NCI-H345 treated with DMSO at 0.1 percent for 48 hours (cell line): ENCODE measurements around the gene P2RY14.
"Not testable (repeated sequence)": the region's sequence is repeated elsewhere in the genome, so short reads cannot be mapped to it uniquely, and the experiment has no call there.

ENCODE experiments used
- DNase-seq: peaks from one replicate; lab custom pipeline; 2025; ENCODE audit not compliant: unreplicated experiment; lab: John Stamatoyannopoulos, UW

P2RY14 gene

DNA sequence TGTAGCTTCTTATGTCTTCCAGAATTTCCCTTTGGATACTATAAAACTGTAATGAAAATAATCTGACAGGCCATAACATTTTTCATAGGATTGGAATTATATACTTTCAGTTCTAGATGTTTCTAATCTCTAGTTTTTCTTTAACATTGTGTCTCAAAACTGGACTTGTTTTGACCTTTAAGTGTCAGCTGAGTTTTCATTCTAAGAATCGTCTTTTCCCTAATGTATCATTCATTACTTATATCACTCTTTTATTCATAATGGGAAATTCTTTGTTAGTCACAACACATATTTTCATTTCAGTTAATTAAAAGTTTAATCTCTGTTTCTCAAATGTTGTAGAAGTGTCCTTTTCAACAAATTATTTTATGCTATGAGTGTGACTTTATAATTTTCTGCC, 87.2 kb downstream of the P2RY14 start:
- DNase-seq = no peak

DNA sequence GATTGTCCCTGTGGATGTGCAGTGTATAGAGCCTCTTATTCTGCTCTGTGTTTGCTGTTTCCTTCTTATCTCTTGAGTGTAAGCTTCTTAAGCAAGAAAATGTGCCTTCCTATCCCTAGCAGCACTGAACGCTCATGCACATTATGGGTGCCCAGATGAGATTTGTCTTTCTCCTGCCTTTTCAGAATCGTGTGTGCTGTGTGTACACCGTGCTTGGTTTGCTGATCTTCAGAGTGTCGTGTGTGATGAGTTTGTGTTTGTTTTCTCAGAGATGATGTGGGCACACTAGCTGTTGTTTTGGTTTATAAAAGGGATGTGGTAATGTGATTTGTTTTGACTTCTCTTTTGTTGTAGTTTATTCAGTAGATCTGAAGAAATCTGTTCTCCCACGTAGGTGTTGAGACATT, 95.1 kb downstream of the P2RY14 start:
- no peak for DNase-seq

DNA sequence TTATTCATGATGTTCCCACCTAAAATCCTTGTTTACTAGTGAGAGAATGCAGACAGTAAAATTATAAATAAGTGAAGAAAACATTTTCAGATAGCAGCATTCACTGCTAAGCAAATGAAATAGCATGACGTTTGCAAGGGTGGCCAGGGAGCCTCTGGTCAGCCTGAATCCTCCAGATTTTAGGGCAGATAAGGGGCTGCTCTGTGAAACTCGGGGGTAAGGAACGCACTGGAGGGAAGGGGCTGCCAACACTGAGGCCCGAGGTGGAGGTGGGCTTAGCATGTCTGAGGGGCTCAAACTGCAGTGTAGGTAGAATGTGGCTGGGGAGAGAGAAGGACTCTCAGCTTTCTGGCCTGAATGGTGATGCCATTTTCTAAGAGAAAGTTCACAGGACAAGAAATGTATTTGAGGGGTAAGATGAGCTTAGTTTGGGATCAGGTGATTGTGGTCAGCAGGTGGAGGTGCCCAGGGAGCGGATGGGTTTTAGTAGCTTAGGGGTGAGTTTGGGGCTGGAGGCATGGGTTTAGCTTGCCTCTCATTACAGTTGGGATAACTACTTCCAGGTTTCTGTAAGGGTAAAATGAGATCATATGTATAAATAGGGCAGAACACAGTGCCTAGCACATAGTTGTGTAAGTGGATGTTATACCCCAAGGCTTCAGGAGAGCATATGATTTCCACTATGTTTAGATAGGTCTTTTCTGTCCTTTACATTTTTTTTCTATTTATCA, 95.8 kb downstream of the P2RY14 start:
- DNase-seq = no peak

DNA sequence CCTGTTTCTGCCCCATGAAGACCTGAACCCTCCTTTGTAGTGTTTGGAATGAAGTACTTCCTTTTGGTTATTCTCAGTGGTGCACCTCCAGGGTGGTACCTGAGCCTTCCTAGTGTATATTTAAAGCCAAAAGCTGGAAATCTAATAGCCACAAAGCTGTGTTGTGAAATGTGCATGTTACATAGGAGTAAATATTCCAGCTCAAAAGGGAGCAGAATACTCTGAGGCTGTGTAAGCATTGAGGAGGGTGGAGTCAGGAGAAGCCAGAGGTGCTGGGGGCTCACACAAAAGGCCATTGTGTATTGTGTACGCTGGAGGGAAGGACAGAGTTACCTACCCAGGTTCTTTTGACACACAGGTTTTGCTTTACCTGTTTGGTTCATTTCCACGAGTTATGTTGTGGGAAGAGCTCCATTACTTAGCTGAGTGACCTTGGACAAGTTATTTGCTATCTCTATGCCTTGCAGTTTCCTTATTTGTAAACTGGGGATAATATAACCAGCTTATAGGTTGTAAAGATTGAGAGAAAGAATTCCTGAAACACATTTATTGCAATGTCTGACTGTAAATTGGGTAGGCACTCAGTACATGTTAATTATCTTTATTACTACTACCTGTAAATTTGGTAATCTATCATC, 100.0 kb downstream of the P2RY14 start:
- DNase-seq = no peak

DNA sequence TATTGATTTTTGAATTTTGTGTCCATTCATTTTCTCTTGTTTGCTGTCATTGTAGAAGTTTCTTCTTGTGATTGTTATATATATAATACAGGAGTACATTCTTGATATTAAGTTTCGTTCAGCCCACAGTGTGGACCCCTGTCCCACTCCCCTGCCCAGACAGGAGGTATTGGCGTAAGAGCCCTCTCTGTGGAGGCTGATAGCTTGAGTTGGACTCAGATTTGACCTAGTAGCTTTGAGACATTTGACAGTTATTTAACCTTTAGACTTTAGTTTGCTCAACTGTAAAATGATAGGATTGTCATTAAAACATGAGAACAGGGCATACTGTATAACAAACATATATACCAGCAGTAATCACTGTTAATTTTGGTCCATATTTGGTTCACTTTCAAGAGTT, 102.4 kb downstream of the P2RY14 start:
- no peak for DNase-seq

DNA sequence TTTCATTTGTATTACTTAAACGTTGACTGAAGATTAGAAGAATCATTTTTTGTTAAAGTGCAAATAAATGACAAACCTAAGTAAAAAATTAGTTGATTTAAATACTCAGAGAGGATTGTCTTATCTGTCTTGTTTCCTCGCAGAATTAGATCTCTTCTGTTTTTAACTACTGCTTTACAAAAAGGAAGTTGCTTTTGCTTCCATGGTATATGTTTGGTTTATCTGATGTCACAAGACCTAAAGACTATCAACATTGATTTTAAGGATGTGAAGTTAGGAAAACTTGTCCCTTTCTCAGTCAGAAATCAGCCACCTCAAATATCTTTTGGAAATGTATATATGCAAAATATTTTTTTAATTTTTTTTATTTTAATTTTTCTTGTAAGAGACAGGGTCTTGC, 104.0 kb downstream of the P2RY14 start:
- DNase-seq = no peak

DNA sequence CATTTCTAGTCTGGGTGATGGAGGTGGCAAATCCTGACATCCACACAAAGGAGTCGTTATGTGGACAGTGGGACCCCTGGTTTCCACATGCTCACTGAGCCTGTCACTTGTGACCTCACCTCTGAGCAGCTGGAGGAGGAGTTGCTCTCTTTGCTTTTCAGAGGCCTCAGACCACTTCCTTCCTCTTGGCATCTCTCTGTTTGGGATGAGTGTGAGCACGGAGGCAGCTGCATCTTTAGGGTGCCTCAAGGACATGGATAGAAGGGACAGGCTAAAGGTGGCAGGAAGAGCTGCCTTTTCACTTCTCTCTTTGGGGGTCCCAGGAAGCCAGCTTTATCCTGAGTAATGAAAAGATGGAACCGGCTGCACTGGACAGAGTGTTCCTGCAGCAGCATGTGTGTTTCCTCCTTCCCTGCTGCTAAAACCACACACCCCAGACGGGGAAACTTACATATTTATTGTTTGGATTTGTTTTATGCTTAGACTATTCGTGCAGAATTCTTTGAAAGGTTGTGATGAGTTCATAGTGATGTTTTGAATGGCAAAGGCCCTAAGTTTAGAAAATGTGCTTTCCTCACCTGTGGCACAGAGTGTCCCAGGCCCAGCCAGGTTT, 107.1 kb downstream of the P2RY14 start:
- DNase-seq = no peak

DNA sequence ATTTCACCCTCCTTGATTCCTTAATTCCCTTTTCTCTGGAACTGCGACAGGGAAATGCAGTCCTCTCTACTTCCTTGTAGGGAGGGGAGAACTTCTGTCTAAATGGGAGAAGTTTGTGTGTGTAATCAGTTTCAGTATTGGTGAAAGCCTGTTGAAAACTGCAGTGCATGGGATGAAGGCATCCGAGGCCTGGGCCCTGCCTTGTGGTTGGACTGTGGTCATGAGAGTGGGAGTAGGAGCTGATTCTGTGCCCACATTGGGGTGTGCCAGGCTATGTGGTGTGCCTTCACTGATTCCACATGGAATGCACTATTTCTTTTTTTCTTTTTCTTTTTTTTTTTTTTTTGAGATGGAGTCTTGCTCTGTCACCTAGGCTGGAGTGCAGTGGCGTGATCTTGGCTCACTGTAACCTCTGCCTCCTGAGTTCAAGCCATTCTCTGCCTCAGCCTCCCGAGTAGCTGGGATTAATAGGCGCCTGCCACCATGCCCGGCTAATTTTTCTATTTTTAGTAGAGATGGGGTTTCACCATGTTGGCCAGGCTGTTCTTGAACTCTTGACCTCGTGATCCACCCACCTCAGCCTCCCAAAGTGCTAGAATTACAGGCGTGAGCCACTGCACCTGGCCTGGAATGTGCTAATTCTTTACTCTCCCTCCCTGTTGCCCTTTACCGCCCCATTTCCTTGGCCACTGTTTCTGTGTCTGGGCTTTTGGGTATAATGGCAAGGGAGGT, 108.2 kb downstream of the P2RY14 start:
- not testable (repeated sequence) for DNase-seq

DNA sequence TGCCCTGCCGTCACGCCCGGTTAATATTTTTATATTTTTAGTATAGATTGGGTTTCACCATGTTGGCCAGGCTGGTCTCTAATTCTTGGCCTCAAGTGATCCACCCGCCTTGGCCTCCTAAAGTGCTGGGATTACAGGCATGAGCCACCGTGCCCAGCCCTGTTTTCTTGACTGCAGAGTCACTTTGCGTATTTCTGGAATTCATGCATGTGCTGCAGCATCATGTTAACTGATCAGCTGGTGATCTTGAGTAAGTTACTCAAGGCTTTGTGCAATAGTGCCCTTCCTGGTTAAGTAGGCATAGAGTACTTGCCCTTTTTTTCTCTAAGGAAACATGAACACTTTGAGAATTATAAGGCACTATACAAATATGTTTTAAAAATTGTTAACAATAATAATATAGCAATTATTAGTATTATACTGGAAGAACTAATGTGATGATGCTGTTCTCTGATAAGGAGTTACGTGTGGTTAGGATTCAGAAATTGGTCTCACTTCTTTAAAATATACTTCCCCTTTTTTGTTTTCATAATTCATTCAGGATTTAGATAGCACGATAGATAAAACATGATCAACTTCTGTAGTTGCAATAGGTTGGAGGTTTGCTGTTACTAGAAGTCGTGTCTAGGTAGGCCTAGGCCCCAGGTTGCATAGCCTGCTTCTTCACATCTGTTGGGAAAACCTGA, 108.9 kb downstream of the P2RY14 start:
- DNase-seq = no peak

DNA sequence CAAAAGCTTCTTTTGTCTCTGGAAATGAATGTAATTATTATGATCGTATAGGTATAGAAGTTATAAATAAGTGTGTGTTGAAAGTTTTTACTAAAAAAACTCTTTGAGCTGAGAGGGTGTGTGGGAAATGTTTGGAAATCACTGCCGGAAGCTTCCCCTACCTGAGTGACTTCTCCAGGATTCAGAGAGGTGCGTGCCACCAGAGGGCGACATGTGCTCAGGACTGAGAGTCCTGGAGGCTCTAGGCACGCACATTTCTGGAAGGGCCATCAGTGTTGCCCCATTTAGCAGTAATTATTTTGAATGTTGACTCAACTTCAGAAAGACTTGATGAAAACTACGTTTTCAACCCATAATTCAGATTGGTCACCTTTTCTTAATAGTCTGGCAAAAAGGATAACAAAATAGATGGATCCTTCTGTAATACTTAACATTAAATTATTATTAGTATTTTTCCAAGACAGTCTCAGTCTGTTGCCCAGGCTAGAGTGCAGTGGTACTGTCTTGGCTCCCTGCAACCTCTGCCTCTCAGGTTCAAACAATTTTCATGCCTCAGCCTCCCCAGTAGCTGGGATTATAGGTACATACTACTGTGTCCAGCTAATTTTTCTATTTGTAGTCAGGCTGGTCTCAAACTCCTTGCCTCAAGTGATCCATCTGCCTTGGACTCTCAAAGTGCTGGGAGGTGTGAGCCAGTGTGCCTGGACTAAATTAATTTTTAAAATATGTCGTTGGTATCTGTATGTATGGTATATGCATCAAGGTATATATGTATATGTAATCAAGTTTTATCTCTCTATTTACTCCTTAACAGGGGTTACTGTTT, 109.9 kb downstream of the P2RY14 start:
- DNase-seq = no peak

DNA sequence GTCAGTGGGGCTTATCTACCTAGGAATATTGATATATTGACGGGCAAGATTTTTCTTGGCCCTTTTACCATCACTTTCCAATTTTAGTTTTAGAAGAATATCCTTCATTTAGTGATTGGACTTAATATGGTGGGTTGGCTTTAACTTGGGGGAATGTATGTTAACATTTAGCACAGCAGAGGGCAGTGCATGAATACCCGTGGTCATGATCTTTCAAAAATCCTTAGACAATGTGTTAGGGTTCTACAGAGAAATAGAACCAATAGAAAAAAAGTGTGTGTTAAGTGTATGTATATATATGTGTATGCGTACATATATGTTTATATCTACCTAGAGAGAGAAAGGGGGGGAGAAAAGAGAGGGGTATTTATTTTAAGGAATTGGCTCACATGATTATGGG, 112.2 kb downstream of the P2RY14 start:
- DNase-seq = no peak

DNA sequence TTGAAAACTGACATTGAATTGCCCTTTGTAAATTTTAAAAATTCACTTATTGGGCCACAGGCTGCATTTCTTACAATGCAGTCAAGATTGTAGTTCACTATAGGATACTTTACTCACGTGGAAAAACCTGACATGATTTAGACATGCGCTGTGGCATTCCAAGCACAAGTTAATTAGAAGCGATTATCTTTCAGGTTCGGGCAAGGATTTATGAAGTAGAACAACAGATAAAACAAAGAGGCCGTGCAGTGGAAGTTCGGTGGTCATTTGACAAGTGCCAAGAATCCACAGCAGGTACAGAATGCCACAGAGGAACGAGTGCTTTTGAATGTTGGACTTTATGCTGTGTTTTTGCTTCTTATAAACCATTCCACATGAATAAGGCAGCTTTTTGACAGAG, 113.1 kb downstream of the P2RY14 start:
- no peak for DNase-seq
